ENCODE measurements around the gene SLC25A27. TPM values are rescaled to one million over a fixed set of nuclear protein-coding genes. Genes with fewer than 3 reads are reported as not detected.

SLC25A27 gene
- total RNA-seq, 2 experiments from 2014 or later, result 1.2 to 1.5 TPM

DNA sequence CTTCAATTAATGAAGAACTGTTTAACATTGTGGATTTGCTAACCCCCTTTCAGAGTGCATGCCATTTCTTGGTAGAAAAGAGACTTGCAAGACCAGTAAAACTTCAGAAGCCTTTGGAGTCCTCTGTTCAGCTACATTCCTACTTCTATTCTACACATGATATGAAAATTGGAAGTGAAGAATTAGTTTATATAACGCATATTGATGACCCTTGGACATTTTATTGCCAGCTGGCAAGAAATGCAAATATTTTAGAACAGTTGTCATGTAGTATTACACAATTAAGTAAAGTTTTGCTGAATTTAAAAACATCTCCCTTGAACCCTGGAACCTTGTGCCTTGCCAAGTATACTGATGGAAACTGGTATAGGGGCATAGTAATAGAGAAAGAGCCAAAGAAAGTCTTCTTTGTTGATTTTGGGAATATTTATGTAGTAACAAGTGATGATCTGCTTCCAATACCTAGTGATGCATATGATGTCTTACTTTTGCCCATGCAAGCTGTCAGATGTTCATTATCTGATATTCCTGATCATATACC, 38.2 kb downstream of the SLC25A27 start:
- peaks cover 0 to 16% of the 10 kb centered on the region in 2 experiments for H3K9me3 ChIP-seq (ENCODE audit: control insufficient read depth in 1 of 2, insufficient read depth in 1 of 2, low read length in 2 of 2)
- no peak overlapping the region for H3K4me3 Mint-ChIP-seq
- no peaks in the 10 kb centered on the region for H3K27me3 ChIP-seq (ENCODE audit: control insufficient read depth in 1 of 2, insufficient read depth in 2 of 2, low read length in 2 of 2)
- H3K36me3 ChIP-seq (ENCODE audit: insufficient read depth, low read length), result no peaks in the 10 kb centered on the region
- intact Hi-C loops (cut with DNase I, micrococcal nuclease), result no loop called here
- no peak overlapping the region for H3K27ac ChIP-seq (ENCODE audit: low read depth in 1 of 2, low read length in 2 of 2)
- no peaks in the 10 kb centered on the region for H3K36me3 Mint-ChIP-seq (ENCODE audit: low read depth)
- H3K27ac Mint-ChIP-seq, result no peak overlapping the region
- ChIA-PET CTCF (no interaction called here), POLR2A (no interaction called here)
- no peaks in the 10 kb centered on the region for H3K9me3 Mint-ChIP-seq
- H3K27me3 Mint-ChIP-seq, result peaks cover 31% of the 10 kb centered on the region
- H3K4me3 ChIP-seq (ENCODE audit: low read length), result no peak overlapping the region
- H3K4me1 ChIP-seq (ENCODE audit: insufficient read depth, low read length), result no peaks in the 10 kb centered on the region
- DNase-seq (no peak), ATAC-seq (ENCODE audit: poor library complexity) (no peak)
- TF ChIP-seq, protein P1, sequence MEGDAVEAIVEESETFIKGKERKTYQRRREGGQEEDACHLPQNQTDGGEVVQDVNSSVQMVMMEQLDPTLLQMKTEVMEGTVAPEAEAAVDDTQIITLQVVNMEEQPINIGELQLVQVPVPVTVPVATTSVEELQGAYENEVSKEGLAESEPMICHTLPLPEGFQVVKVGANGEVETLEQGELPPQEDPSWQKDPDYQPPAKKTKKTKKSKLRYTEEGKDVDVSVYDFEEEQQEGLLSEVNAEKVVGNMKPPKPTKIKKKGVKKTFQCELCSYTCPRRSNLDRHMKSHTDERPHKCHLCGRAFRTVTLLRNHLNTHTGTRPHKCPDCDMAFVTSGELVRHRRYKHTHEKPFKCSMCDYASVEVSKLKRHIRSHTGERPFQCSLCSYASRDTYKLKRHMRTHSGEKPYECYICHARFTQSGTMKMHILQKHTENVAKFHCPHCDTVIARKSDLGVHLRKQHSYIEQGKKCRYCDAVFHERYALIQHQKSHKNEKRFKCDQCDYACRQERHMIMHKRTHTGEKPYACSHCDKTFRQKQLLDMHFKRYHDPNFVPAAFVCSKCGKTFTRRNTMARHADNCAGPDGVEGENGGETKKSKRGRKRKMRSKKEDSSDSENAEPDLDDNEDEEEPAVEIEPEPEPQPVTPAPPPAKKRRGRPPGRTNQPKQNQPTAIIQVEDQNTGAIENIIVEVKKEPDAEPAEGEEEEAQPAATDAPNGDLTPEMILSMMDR (IDR thresholded peaks at IDR 0.05), result no peak
- H3K4me1 Mint-ChIP-seq (ENCODE audit: low read depth), result no peaks in the 10 kb centered on the region

DNA sequence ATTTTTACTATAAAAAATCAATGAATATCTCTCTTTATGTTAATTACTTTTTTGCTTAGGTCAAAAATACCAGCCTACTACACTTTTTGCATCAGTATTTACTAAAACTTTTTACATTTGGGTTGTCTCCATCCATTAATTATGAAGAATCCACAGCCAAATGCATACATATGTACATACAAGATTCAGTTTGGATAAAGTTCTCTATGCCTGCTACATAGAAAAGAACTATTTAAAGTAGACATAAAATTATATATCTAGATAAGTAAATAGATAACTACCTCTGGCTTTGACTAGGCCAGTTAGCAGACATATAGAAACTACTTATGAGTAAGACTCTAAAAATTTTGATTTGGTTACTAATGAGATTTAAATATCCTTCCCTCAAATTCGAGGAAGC, 47.2 kb downstream of the SLC25A27 start:
- Mint-ChIP-seq H3K27me3 (peaks cover 47% of the 10 kb centered on the region), H3K4me3 (no peak overlapping the region), H3K27ac (no peak overlapping the region), H3K4me1 (ENCODE audit: low read depth) (no peaks in the 10 kb centered on the region), H3K9me3 (no peaks in the 10 kb centered on the region), H3K36me3 (ENCODE audit: low read depth) (no peaks in the 10 kb centered on the region)
- peaks cover 0 to 16% of the 10 kb centered on the region in 2 experiments for H3K27me3 ChIP-seq (ENCODE audit: control insufficient read depth in 1 of 2, insufficient read depth in 2 of 2, low read length in 2 of 2)
- no peak overlapping the region for H3K27ac ChIP-seq (ENCODE audit: low read depth in 1 of 2, low read length in 2 of 2)
- POLR2A ChIA-PET, result no interaction called here
- H3K9me3 ChIP-seq (ENCODE audit: control insufficient read depth in 1 of 2, insufficient read depth in 1 of 2, low read length in 2 of 2), result no peaks in the 10 kb centered on the region
- H3K4me1 ChIP-seq (ENCODE audit: insufficient read depth, low read length), result no peaks in the 10 kb centered on the region
- H3K4me3 ChIP-seq (ENCODE audit: low read length), result no peak overlapping the region
- intact Hi-C loops (cut with DNase I, micrococcal nuclease), result no loop called here
- TF ChIP-seq, protein P1 (IDR thresholded peaks at IDR 0.05), result no peak
- ATAC-seq (ENCODE audit: poor library complexity) (no peak), DNase-seq (no peak)
- CTCF ChIA-PET, result no interaction called here
- no peaks in the 10 kb centered on the region for H3K36me3 ChIP-seq (ENCODE audit: insufficient read depth, low read length)

DNA sequence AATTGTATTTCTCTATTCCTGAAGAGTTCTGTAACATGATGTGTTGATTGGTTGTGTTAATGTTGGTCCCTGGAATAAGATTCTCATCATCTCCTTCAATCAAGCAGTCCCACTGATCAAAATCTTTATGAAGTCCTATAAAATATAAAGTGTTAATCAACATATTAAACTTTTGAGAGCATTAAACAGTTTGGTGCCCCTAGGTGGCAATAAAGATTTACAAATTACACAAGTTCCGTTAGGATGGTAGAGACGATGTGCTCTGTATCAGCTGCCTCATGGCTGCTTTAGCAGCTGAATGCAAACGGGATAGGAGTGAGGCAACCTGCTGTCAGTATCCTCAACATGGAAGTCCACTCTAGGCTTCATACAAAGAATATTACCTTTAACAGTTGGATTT, 51.8 kb downstream of the SLC25A27 start:
- ChIA-PET CTCF (no interaction called here), POLR2A (no interaction called here)
- TF ChIP-seq, protein P1 (IDR thresholded peaks at IDR 0.05), result no peak
- peaks cover 42% of the 10 kb centered on the region for H3K27me3 Mint-ChIP-seq
- no peak overlapping the region for H3K27ac Mint-ChIP-seq
- Histone ChIP-seq H3K4me1 (ENCODE audit: insufficient read depth, low read length) (no peaks in the 10 kb centered on the region), H3K36me3 (ENCODE audit: insufficient read depth, low read length) (no peaks in the 10 kb centered on the region), H3K27ac (ENCODE audit: low read depth in 1 of 2, low read length in 2 of 2) (no peak overlapping the region), H3K9me3 (ENCODE audit: control insufficient read depth in 1 of 2, insufficient read depth in 1 of 2, low read length in 2 of 2) (no peaks in the 10 kb centered on the region), H3K27me3 (ENCODE audit: control insufficient read depth in 1 of 2, insufficient read depth in 2 of 2, low read length in 2 of 2) (peaks cover 0 to 16% of the 10 kb centered on the region in 2 experiments), H3K4me3 (ENCODE audit: low read length) (no peak overlapping the region)
- intact Hi-C loops (cut with DNase I, micrococcal nuclease), result no loop called here
- H3K9me3 Mint-ChIP-seq, result no peaks in the 10 kb centered on the region
- no peak overlapping the region for H3K4me3 Mint-ChIP-seq
- peak in 2 of 14 experiments; percentile 18 to 23 for DNase-seq
- no peaks in the 10 kb centered on the region for H3K36me3 Mint-ChIP-seq (ENCODE audit: low read depth)
- no peaks in the 10 kb centered on the region for H3K4me1 Mint-ChIP-seq (ENCODE audit: low read depth)
- ATAC-seq (ENCODE audit: poor library complexity), result no peak

Measured in CD4-positive, alpha-beta T cell (primary cell).